ENCODE measurements around the gene PLEKHO2. TPM values are rescaled to one million over a fixed set of nuclear protein-coding genes. Genes with fewer than 3 reads are reported as not detected.

PLEKHO2 gene
- total and polyA plus RNA-seq, 2 of the 13 experiments (the other 11 are each of a cell fraction or from before 2014, with no cell fraction given) = 3.8 to 4.8 TPM

DNA sequence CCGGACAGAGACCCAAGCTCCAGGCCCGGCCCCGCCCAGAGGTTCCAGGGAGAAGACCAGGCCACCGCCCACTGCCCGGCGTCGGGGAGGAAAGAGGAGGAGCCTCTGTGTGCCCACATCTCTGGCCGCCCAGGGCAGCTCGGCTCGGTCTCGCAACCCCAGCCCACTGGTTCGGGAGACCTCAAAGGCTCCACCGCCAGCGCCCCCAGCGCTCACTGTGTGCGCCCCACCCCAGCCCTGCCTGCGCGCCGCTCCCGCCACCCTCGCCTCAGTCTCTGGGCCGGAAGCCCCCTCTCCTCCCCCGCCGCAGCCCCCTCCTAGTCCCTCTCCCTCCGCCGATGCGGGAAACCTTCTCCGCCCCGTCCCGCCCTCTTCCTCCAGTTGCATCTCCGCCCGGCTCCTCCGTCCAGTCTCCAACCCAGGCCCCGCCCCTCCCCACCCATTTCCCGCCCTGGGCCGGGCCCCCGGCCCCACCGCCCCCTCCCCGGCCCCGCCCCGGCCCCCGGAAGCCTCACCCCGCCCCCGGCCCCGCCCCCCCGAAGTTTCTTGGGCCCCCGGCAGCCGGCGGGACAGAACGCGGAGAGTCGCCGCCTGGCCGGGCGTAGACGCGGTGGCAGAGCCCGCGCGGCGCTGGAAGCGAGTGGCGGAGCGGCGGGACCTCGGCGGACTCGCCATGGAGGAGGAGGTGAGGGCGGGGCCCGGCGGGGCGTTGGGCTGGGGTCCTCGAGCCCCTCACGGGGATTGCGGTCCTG is at the start of gene PLEKHO2 (continued):
- TF ChIP-seq, protein P1, sequence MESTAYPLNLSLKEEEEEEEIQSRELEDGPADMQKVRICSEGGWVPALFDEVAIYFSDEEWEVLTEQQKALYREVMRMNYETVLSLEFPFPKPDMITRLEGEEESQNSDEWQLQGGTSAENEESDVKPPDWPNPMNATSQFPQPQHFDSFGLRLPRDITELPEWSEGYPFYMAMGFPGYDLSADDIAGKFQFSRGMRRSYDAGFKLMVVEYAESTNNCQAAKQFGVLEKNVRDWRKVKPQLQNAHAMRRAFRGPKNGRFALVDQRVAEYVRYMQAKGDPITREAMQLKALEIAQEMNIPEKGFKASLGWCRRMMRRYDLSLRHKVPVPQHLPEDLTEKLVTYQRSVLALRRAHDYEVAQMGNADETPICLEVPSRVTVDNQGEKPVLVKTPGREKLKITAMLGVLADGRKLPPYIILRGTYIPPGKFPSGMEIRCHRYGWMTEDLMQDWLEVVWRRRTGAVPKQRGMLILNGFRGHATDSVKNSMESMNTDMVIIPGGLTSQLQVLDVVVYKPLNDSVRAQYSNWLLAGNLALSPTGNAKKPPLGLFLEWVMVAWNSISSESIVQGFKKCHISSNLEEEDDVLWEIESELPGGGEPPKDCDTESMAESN (CRISPR knock-in tag; conservative IDR thresholded peaks at IDR 0.05) = no peak
- TF ChIP-seq NKX3-1 (CRISPR knock-in tag; IDR thresholded peaks at IDR 0.05) = 0 out of 2 replicates have a peak, but pooled peaks have one; percentile 32
- no peak for TF ChIP-seq ZNF766 (CRISPR knock-in tag; IDR thresholded peaks at IDR 0.05; ENCODE audit: borderline replicate concordance)
- peak; percentile 64; the same call in 1 of the 2 replicates for TF ChIP-seq ZNF333 (CRISPR knock-in tag; IDR thresholded peaks at IDR 0.05; ENCODE audit: borderline replicate concordance)
- TF ChIP-seq HNRNPL (IDR thresholded peaks at IDR 0.05; ENCODE audit: low read depth, low read length) = peak; percentile 81; the same call in 1 of the 2 replicates
- TF ChIP-seq, protein P2, sequence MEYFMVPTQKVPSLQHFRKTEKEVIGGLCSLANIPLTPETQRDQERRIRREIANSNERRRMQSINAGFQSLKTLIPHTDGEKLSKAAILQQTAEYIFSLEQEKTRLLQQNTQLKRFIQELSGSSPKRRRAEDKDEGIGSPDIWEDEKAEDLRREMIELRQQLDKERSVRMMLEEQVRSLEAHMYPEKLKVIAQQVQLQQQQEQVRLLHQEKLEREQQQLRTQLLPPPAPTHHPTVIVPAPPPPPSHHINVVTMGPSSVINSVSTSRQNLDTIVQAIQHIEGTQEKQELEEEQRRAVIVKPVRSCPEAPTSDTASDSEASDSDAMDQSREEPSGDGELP (IDR thresholded peaks at IDR 0.05; ENCODE audit: borderline replicate concordance, low read depth) = peak; percentile 26; the same call in 1 of the 2 replicates
- TF ChIP-seq NR2F6 (IDR thresholded peaks at IDR 0.05) = no peak
- 0 out of 2 replicates have a peak, but pooled peaks have one; percentile 6 for TF ChIP-seq NR2F6 (CRISPR knock-in tag; IDR thresholded peaks at IDR 0.05)
- TF ChIP-seq BRCA1 (CRISPR knock-in tag; IDR thresholded peaks at IDR 0.05) = 0 out of 2 replicates have a peak, but pooled peaks have one; percentile 8
- TF ChIP-seq, protein P3, sequence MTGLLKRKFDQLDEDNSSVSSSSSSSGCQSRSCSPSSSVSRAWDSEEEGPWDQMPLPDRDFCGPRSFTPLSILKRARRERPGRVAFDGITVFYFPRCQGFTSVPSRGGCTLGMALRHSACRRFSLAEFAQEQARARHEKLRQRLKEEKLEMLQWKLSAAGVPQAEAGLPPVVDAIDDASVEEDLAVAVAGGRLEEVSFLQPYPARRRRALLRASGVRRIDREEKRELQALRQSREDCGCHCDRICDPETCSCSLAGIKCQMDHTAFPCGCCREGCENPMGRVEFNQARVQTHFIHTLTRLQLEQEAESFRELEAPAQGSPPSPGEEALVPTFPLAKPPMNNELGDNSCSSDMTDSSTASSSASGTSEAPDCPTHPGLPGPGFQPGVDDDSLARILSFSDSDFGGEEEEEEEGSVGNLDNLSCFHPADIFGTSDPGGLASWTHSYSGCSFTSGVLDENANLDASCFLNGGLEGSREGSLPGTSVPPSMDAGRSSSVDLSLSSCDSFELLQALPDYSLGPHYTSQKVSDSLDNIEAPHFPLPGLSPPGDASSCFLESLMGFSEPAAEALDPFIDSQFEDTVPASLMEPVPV (CRISPR knock-in tag; IDR thresholded peaks at IDR 0.05) = 0 out of 2 replicates have a peak, but pooled peaks have one; percentile 50
- no peak for TF ChIP-seq U2AF1 (optimal IDR thresholded peaks at IDR 0.05; ENCODE audit: low read depth, low read length)
- no peak for TF ChIP-seq SKI (IDR thresholded peaks at IDR 0.05; ENCODE audit: partially characterized antibody)
- no peak for TF ChIP-seq CBX1 (IDR thresholded peaks at IDR 0.05; ENCODE audit: low read depth)
- peak; percentile 33; the same call in 1 of the 2 replicates for TF ChIP-seq GATA4 (IDR thresholded peaks at IDR 0.05; ENCODE audit: borderline replicate concordance, low read depth)
- no peak for TF ChIP-seq HDAC6 (IDR thresholded peaks at IDR 0.05; ENCODE audit: low read depth, low read length)
- TF ChIP-seq AGO1 (IDR thresholded peaks at IDR 0.05; ENCODE audit: low read depth, low read length, poor library complexity, severe bottlenecking) = peak; percentile 87
- TF ChIP-seq, protein P4, sequence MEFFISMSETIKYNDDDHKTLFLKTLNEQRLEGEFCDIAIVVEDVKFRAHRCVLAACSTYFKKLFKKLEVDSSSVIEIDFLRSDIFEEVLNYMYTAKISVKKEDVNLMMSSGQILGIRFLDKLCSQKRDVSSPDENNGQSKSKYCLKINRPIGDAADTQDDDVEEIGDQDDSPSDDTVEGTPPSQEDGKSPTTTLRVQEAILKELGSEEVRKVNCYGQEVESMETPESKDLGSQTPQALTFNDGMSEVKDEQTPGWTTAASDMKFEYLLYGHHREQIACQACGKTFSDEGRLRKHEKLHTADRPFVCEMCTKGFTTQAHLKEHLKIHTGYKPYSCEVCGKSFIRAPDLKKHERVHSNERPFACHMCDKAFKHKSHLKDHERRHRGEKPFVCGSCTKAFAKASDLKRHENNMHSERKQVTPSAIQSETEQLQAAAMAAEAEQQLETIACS (CRISPR knock-in tag; IDR thresholded peaks at IDR 0.05) = no peak
- TF ChIP-seq, protein P5, sequence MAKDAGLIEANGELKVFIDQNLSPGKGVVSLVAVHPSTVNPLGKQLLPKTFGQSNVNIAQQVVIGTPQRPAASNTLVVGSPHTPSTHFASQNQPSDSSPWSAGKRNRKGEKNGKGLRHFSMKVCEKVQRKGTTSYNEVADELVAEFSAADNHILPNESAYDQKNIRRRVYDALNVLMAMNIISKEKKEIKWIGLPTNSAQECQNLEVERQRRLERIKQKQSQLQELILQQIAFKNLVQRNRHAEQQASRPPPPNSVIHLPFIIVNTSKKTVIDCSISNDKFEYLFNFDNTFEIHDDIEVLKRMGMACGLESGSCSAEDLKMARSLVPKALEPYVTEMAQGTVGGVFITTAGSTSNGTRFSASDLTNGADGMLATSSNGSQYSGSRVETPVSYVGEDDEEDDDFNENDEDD (CRISPR knock-in tag; IDR thresholded peaks at IDR 0.05; ENCODE audit: borderline replicate concordance) = peak; percentile 46; the same call in 1 of the 2 replicates
- 0 out of 2 replicates have a peak, but pooled peaks have one; percentile 20 for TF ChIP-seq MIER3 (CRISPR knock-in tag; IDR thresholded peaks at IDR 0.05; ENCODE audit: borderline replicate concordance)
- no peak for TF ChIP-seq GATAD2A (CRISPR knock-in tag; IDR thresholded peaks at IDR 0.05)
- TF ChIP-seq, protein P6, sequence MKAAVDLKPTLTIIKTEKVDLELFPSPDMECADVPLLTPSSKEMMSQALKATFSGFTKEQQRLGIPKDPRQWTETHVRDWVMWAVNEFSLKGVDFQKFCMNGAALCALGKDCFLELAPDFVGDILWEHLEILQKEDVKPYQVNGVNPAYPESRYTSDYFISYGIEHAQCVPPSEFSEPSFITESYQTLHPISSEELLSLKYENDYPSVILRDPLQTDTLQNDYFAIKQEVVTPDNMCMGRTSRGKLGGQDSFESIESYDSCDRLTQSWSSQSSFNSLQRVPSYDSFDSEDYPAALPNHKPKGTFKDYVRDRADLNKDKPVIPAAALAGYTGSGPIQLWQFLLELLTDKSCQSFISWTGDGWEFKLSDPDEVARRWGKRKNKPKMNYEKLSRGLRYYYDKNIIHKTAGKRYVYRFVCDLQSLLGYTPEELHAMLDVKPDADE (CRISPR knock-in tag; IDR thresholded peaks at IDR 0.05) = 0 out of 2 replicates have a peak, but pooled peaks have one; percentile 48
- TF ChIP-seq KLF15 (CRISPR knock-in tag; IDR thresholded peaks at IDR 0.05; ENCODE audit: borderline replicate concordance) = no peak
